Measurements from ENCODE around the gene RNF144A.

DNA sequence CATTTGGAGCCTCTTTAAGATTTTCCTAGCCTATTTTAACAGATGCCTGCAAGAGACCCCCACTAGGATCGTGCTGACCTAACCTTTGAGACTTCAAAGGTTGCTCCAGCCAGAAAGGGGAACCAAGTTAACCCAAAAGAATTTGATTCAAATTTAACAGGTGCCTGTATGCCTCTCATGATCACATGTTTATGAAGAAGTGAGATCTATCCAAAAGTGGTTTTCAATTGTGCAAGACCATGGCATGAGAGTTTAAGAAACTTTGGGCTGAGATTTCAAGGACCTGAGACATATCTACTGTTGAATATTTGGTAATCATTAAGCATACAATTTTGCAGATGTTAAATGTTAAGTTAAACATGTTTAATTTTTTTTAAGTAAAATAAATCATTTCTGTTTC is 40.9 kb upstream of the RNF144A start:
- TF ChIP-seq POLR2A (IDR thresholded peaks at IDR 0.05): no peak
- TF ChIP-seq, protein P1, sequence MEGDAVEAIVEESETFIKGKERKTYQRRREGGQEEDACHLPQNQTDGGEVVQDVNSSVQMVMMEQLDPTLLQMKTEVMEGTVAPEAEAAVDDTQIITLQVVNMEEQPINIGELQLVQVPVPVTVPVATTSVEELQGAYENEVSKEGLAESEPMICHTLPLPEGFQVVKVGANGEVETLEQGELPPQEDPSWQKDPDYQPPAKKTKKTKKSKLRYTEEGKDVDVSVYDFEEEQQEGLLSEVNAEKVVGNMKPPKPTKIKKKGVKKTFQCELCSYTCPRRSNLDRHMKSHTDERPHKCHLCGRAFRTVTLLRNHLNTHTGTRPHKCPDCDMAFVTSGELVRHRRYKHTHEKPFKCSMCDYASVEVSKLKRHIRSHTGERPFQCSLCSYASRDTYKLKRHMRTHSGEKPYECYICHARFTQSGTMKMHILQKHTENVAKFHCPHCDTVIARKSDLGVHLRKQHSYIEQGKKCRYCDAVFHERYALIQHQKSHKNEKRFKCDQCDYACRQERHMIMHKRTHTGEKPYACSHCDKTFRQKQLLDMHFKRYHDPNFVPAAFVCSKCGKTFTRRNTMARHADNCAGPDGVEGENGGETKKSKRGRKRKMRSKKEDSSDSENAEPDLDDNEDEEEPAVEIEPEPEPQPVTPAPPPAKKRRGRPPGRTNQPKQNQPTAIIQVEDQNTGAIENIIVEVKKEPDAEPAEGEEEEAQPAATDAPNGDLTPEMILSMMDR (IDR thresholded peaks at IDR 0.05): no peak
